Naive thymus-derived CD4-positive, alpha-beta T cell (primary cell): ENCODE measurements around the gene ZNF677. TPM values are rescaled to one million over a fixed set of nuclear protein-coding genes. Genes with fewer than 3 reads are reported as not detected.

Source experiments
- ATAC-seq: fragments of 150-1000 bp; cut with Tn5 transposase; 2 replicates; pipeline ENCODE4 v1.10.0; 2021; ENCODE audit warnings: mild to moderate bottlenecking, moderate library complexity
- CTCF ChIA-PET: fragments of 350-600 bp; sonication (Branson Sonifier 250); formaldehyde crosslinking; loops from one replicate; lab custom pipeline; 2021; ENCODE audit warnings: antibody characterized with exemption; lab: Charles Lee
- POLR2A ChIA-PET: fragments of 350-600 bp; sonication (Branson Sonifier 250); formaldehyde crosslinking; loops from one replicate; lab custom pipeline; 2021; ENCODE audit warnings: antibody characterized with exemption, inconsistent platforms; lab: Charles Lee
- DNase-seq, 9 donors: peaks; one replicate each; pipeline versions ENCODE4 v3.0.0 to v3.0.0-alpha.2; 2020 to 2022; ENCODE audit warnings: mixed read lengths in 1 of 9
- H3K27ac ChIP-seq: one replicate; pipeline ENCODE4 v1.7.0; 2013; ENCODE audit warnings: mild to moderate bottlenecking, low read depth, low read length, moderate library complexity
- H3K27me3 ChIP-seq, 2 donors: one replicate each; pipeline ENCODE4 v1.7.0; 2013; ENCODE audit warnings: low read length in 2 of 2, mild to moderate bottlenecking in 2 of 2, moderate library complexity in 2 of 2; ENCODE audit not compliant: control insufficient read depth in 2 of 2, insufficient read depth in 2 of 2
- H3K36me3 ChIP-seq, 3 experiments: 1 replicate in 2 of 3; 2 replicates in 1 of 3; pipeline ENCODE4 v1.7.0; 2013; ENCODE audit warnings: low read length in 3 of 3, mild to moderate bottlenecking in 3 of 3, moderate library complexity in 1 of 3; ENCODE audit not compliant: insufficient read depth in 3 of 3, control insufficient read depth in 2 of 3
- H3K4me1 ChIP-seq, 2 donors: one replicate each; pipeline ENCODE4 v1.7.0; 2013; ENCODE audit warnings: low read length in 2 of 2, mild to moderate bottlenecking in 2 of 2, moderate library complexity in 1 of 2; ENCODE audit not compliant: control insufficient read depth in 2 of 2, insufficient read depth in 2 of 2
- H3K4me3 ChIP-seq: 2 replicates; pipeline ENCODE4 v1.7.0; 2013; ENCODE audit warnings: mild to moderate bottlenecking, low read length
- H3K9me3 ChIP-seq, 3 experiments: 1 replicate in 2 of 3; 2 replicates in 1 of 3; pipeline ENCODE4 v1.7.0; 2013; ENCODE audit warnings: low read length in 3 of 3; ENCODE audit not compliant: control insufficient read depth in 2 of 3
- H3K27ac Mint-ChIP-seq, 9 donors: one replicate each; pipeline ENCODE4 v1.8.0; 2020 to 2022; ENCODE audit warnings: mixed read lengths in 9 of 9, mild to moderate bottlenecking in 8 of 9, moderate library complexity in 5 of 9, inconsistent platforms in 2 of 9
- H3K27me3 Mint-ChIP-seq, 5 donors: one replicate each; pipeline ENCODE4 v1.8.0; 2021 to 2022; ENCODE audit warnings: mixed read lengths in 5 of 5, mild to moderate bottlenecking in 1 of 5
- H3K36me3 Mint-ChIP-seq, 5 donors: one replicate each; pipeline ENCODE4 v1.8.0; 2020 to 2022; ENCODE audit warnings: mixed read lengths in 5 of 5, mild to moderate bottlenecking in 3 of 5, inconsistent platforms in 1 of 5
- H3K4me1 Mint-ChIP-seq, 7 donors: one replicate each; pipeline ENCODE4 v1.8.0; 2020 to 2022; ENCODE audit warnings: mixed read lengths in 7 of 7, mild to moderate bottlenecking in 3 of 7, inconsistent platforms in 1 of 7
- H3K4me3 Mint-ChIP-seq, 10 donors: one replicate each; pipeline ENCODE4 v1.8.0; 2020 to 2022; ENCODE audit warnings: mild to moderate bottlenecking in 10 of 10, mixed read lengths in 10 of 10, moderate library complexity in 6 of 10, inconsistent platforms in 2 of 10
- H3K9me3 Mint-ChIP-seq, 11 donors: one replicate each; pipeline ENCODE4 v1.8.0; 2020 to 2022; ENCODE audit warnings: mixed read lengths in 11 of 11, mild to moderate bottlenecking in 4 of 11, inconsistent platforms in 1 of 11, moderate library complexity in 1 of 11
- intact Hi-C, 2 donors: fragments of 100-400 bp; cut with micrococcal nuclease; formaldehyde crosslinking; loops; one replicate each; pipeline ENCODE4 v1.15.1; 2023
- polyA plus RNA-seq, 2 donors: library from polyadenylated mRNA; unstranded; fragments of 300-500 nt; fragmentation: Illumina TruSeq; gene quantifications; one replicate each; pipeline ENCODE4 v1.2.3, GENCODE V29; 2021
- total RNA-seq, 6 experiments: library from RNA in 5 of 6; stranded (reverse) in 5 of 6; gene quantifications; 1 replicate in 5 of 6; 2 replicates in 1 of 6; pipeline ENCODE4 v1.2.3 and lab custom pipeline; 2021 to 2026

ZNF677 gene
- total and polyA plus RNA-seq, 7 experiments from 2014 or later: 2.2 to 29.9 (median 20.5) TPM

GRCh38 chr19:53196777-53197396, 57.8 kb downstream of the ZNF677 start:
- Mint-ChIP-seq H3K4me1 (peaks cover 18 to 58% (median 45%) of the 10 kb centered on the region in 7 donors), H3K36me3 (peaks cover 15 to 55% (median 41%) of the 10 kb centered on the region in 5 donors), H3K27me3 (no peaks in the 10 kb centered on the region), H3K27ac (peak overlapping the region; percentile 94 to 99 (median 98)), H3K4me3 (peak overlapping the region; percentile 90 to 99 (median 98)), H3K9me3 (peaks cover 4 to 85% (median 52%) of the 10 kb centered on the region in 11 donors)
- peaks cover 0 to 41% (median 8%) of the 10 kb centered on the region in 3 experiments for H3K9me3 ChIP-seq
- peaks cover 9% of the 10 kb centered on the region in 2 donors for H3K4me1 ChIP-seq
- ATAC-seq (peak; percentile 98), DNase-seq (peak; percentile 83 to 97 (median 90))
- ChIA-PET CTCF (no interaction called here), POLR2A (no interaction called here)
- no peaks in the 10 kb centered on the region for H3K27me3 ChIP-seq
- H3K4me3 ChIP-seq: peak overlapping the region; percentile 94
- H3K27ac ChIP-seq: peak overlapping the region; percentile 97
- intact Hi-C loops: loop anchor here (1.0 to 10.0 kb wide), 22 partner anchors 38 to 1170 kb away; partner anchors contain the start of genes ZNF765 (in 2 of the 2), ZNF813 (in 2 of the 2), MYADM (in 1 of the 2) and TSEN34 (in 1 of the 2)
- peaks cover 0 to 43% (median 5%) of the 10 kb centered on the region in 3 experiments for H3K36me3 ChIP-seq

GRCh38 chr19:53195265-53195903, 59.3 kb downstream of the ZNF677 start:
- no peaks in the 10 kb centered on the region for H3K27me3 Mint-ChIP-seq
- ATAC-seq (peak; percentile 53), DNase-seq (peak; percentile 39 to 86 (median 77))
- H3K36me3 ChIP-seq: peaks cover 0 to 35% (median 5%) of the 10 kb centered on the region in 3 experiments
- H3K27ac ChIP-seq: no peak overlapping the region
- H3K36me3 Mint-ChIP-seq: peaks cover 11 to 54% (median 38%) of the 10 kb centered on the region in 5 donors
- intact Hi-C loops: loop anchor here (1.0 to 10.0 kb wide), 19 partner anchors 36 to 1168 kb away; partner anchors contain the start of genes ZNF845 (in 2 of the 2), MYADM (in 1 of the 2), TSEN34 (in 1 of the 2) and ZNF160 (in 1 of the 2)
- H3K4me1 ChIP-seq: peaks cover 9% of the 10 kb centered on the region in 2 donors
- H3K4me1 Mint-ChIP-seq: peaks cover 17 to 57% (median 46%) of the 10 kb centered on the region in 7 donors
- H3K4me3 Mint-ChIP-seq: peak overlapping the region; percentile 4 to 93 (median 64)
- ChIA-PET CTCF (interaction anchor here (0.5 to 1.4 kb wide), 10 partner anchors 9 to 830 kb away, joined by 3 to 5 read pairs (median 3); no protein-coding TSS in a partner anchor), POLR2A (interaction anchor here (0.6 to 1.2 kb wide), 4 partner anchors 138 to 597 kb away, joined by 3 to 4 read pairs (median 3); partner anchors contain the start of gene ZNF845)
- peak overlapping the region; percentile 30 to 96 (median 64) for H3K27ac Mint-ChIP-seq
- no peak overlapping the region for H3K4me3 ChIP-seq
- peaks cover 0 to 85% (median 47%) of the 10 kb centered on the region in 11 donors for H3K9me3 Mint-ChIP-seq
- H3K27me3 ChIP-seq: no peaks in the 10 kb centered on the region
- H3K9me3 ChIP-seq: peaks cover 0 to 35% (median 8%) of the 10 kb centered on the region in 3 experiments

- H3K4me3 Mint-ChIP-seq: peak overlapping the region; percentile 79 to 94 (median 91)
- POLR2A ChIA-PET: interaction anchor here (0.9 kb wide), 1 partner anchor 36 kb away, joined by 5 read pairs; no protein-coding TSS in a partner anchor
- H3K27ac Mint-ChIP-seq: peak overlapping the region in 8 of 9 donors; percentile 14 to 95 (median 88)
Measured at GRCh38 chr19:53193535-53194222, 61.0 kb downstream of the ZNF677 start.

GRCh38 chr19:53192771-53193534, 61.7 kb downstream of the ZNF677 start, which contains the start of gene ZNF665:
Gene ZNF665 (minus strand): TSS chr19:53193358. CDS start chr19:53182898, 10,460 bp downstream.
- intact Hi-C loops: loop anchor here (1.0 to 10.0 kb wide), 4 partner anchors 90 to 458 kb away; partner anchors contain the start of genes ZNF160 (in 1 of the 2), ZNF611 (in 1 of the 2), ZNF813 (in 1 of the 2) and ZNF816 (in 1 of the 2)

More at GRCh38 chr19:53193535-53194222, 61.0 kb downstream of the ZNF677 start:
- peak in 1 of 9 donors; percentile 4 for DNase-seq
- Histone ChIP-seq H3K4me1 (peaks cover 9% of the 10 kb centered on the region in 2 donors), H3K4me3 (peak overlapping the region; percentile 89), H3K27ac (no peak overlapping the region), H3K36me3 (peaks cover 0 to 19% (median 0%) of the 10 kb centered on the region in 3 experiments), H3K9me3 (peaks cover 0 to 22% (median 0%) of the 10 kb centered on the region in 3 experiments), H3K27me3 (no peaks in the 10 kb centered on the region)
- intact Hi-C loops: loop anchor here (1.0 to 10.0 kb wide), 4 partner anchors 90 to 459 kb away; partner anchors contain the start of genes ZNF160 (in 1 of the 2), ZNF611 (in 1 of the 2), ZNF813 (in 1 of the 2) and ZNF816 (in 1 of the 2)
- ATAC-seq: no peak
- H3K9me3 Mint-ChIP-seq: peaks cover 0 to 77% (median 35%) of the 10 kb centered on the region in 11 donors
- H3K4me1 Mint-ChIP-seq: peaks cover 17 to 52% (median 40%) of the 10 kb centered on the region in 7 donors
- H3K36me3 Mint-ChIP-seq: peaks cover 11 to 46% (median 32%) of the 10 kb centered on the region in 5 donors
- CTCF ChIA-PET: interaction anchor here (0.7 kb wide), 1 partner anchor 830 kb away, joined by 4 read pairs; no protein-coding TSS in a partner anchor
- H3K27me3 Mint-ChIP-seq: no peaks in the 10 kb centered on the region

GRCh38 chr19:53190253-53190652, 64.4 kb downstream of the ZNF677 start:
- CTCF ChIA-PET: interaction anchor here (0.6 kb wide), 2 partner anchors 603 to 1482 kb away, joined by 3 read pairs; no protein-coding TSS in a partner anchor
- peaks cover 0 to 7% (median 0%) of the 10 kb centered on the region in 3 experiments for H3K36me3 ChIP-seq
- no peak overlapping the region for H3K27ac ChIP-seq
- DNase-seq: no peak
- no peaks in the 10 kb centered on the region for H3K27me3 Mint-ChIP-seq
- H3K4me1 ChIP-seq: peaks cover 0 to 3% of the 10 kb centered on the region in 2 donors
- peaks cover 0 to 60% (median 29%) of the 10 kb centered on the region in 11 donors for H3K9me3 Mint-ChIP-seq
- no peak overlapping the region for H3K4me3 ChIP-seq
- no peaks in the 10 kb centered on the region for H3K27me3 ChIP-seq
- H3K36me3 Mint-ChIP-seq: peaks cover 11 to 37% (median 35%) of the 10 kb centered on the region in 5 donors
- no peak overlapping the region for H3K27ac Mint-ChIP-seq
- no peak overlapping the region for H3K4me3 Mint-ChIP-seq
- intact Hi-C loops: loop anchor here in 1 of 2 donors (10.0 kb wide), 1 partner anchor 455 kb away; the partner anchor contains the start of gene ZNF611
- peaks cover 0 to 15% (median 0%) of the 10 kb centered on the region in 3 experiments for H3K9me3 ChIP-seq
- no peak for ATAC-seq
- POLR2A ChIA-PET: interaction anchor here (0.8 kb wide), 1 partner anchor 14 kb away, joined by 3 read pairs; no protein-coding TSS in a partner anchor
- peaks cover 11 to 29% (median 23%) of the 10 kb centered on the region in 7 donors for H3K4me1 Mint-ChIP-seq

More at GRCh38 chr19:53192771-53193534, 61.7 kb downstream of the ZNF677 start, which contains the start of gene ZNF665:
- POLR2A ChIA-PET: interaction anchor here (0.6 to 1.2 kb wide), 2 partner anchors 35 to 550 kb away, joined by 3 to 9 read pairs; partner anchors contain the start of gene ZNF347
- peak; percentile 34 to 79 (median 76) for DNase-seq
- Histone ChIP-seq H3K9me3 (peaks cover 0 to 15% (median 0%) of the 10 kb centered on the region in 3 experiments), H3K27ac (peak within 1 kb of the TSS; percentile 78), H3K4me1 (peaks cover 6 to 8% of the 10 kb centered on the region in 2 donors), H3K27me3 (no peaks in the 10 kb centered on the region), H3K36me3 (peaks cover 0 to 13% (median 0%) of the 10 kb centered on the region in 3 experiments), H3K4me3 (peak within 1 kb of the TSS; percentile 89)
- Mint-ChIP-seq H3K27ac (peak within 1 kb of the TSS; percentile 78 to 95 (median 91)), H3K4me1 (peaks cover 17 to 46% (median 40%) of the 10 kb centered on the region in 7 donors), H3K36me3 (peaks cover 11 to 39% (median 30%) of the 10 kb centered on the region in 5 donors), H3K4me3 (peak within 1 kb of the TSS; percentile 79 to 94 (median 91)), H3K27me3 (no peaks in the 10 kb centered on the region), H3K9me3 (peaks cover 0 to 71% (median 32%) of the 10 kb centered on the region in 11 donors)
- ATAC-seq: peak; percentile 58
- CTCF ChIA-PET: no interaction called here
